Upper lobe of right lung (tissue), 1 donor: ENCODE results near the gene TP53INP2. TPM values are rescaled to one million over a fixed set of nuclear protein-coding genes. Genes with fewer than 3 reads are reported as not detected.
A peak's percentile ranks its signal among the peaks of the same experiment; 100 is the strongest.

Source experiments
- ATAC-seq: fragments of 200-7000 bp; cut with Tn5 transposase; one replicate; pipeline ENCODE4 v1.9.1; 2020; ENCODE audit warnings: mild to moderate bottlenecking, moderate library complexity
- DNase-seq: peaks from one replicate; pipeline ENCODE4 v3.0.0-alpha.2; 2020
- H3K27ac ChIP-seq: fragments of 200-600 bp; one replicate; pipeline ENCODE4 v1.8.0; 2022
- H3K27me3 ChIP-seq: fragments of 200-600 bp; one replicate; pipeline ENCODE4 v1.8.0; 2022; ENCODE audit warnings: mild to moderate bottlenecking
- H3K36me3 ChIP-seq: fragments of 200-600 bp; one replicate; pipeline ENCODE4 v1.8.0; 2022
- H3K4me1 ChIP-seq: fragments of 200-600 bp; one replicate; pipeline ENCODE4 v1.8.0; 2022
- H3K4me3 ChIP-seq: fragments of 200-600 bp; one replicate; pipeline ENCODE4 v1.8.0; 2022; ENCODE audit warnings: mild to moderate bottlenecking
- H3K9me3 ChIP-seq: fragments of 200-600 bp; one replicate; pipeline ENCODE4 v1.8.0; 2022
- intact Hi-C: fragments of 100-400 bp; cut with DNase I; formaldehyde crosslinking; loops from one replicate; pipeline ENCODE4 v1.11.0; 2022
- total RNA-seq: library from RNA; stranded (reverse); fragmentation: NEBNext Ultra II Directional; extraction: Animal tissue kit (Norgen Biotek cat#: 25700); gene quantifications from one replicate; pipeline ENCODE4 v1.2.1, GENCODE V29; 2021
- TF ChIP-seq, protein P1 (sequence below): fragments of 200-600 bp; IDR thresholded peaks from one replicate; pipeline ENCODE4 v1.8.0; 2022; ENCODE audit warnings: antibody characterized with exemption
- donor health status: DM: no; HTN: yes; CAD: no; lungs with severe emphysema.

TP53INP2 gene
- total RNA-seq, 1 donor from 2014 or later, result 17.7 TPM

DNA sequence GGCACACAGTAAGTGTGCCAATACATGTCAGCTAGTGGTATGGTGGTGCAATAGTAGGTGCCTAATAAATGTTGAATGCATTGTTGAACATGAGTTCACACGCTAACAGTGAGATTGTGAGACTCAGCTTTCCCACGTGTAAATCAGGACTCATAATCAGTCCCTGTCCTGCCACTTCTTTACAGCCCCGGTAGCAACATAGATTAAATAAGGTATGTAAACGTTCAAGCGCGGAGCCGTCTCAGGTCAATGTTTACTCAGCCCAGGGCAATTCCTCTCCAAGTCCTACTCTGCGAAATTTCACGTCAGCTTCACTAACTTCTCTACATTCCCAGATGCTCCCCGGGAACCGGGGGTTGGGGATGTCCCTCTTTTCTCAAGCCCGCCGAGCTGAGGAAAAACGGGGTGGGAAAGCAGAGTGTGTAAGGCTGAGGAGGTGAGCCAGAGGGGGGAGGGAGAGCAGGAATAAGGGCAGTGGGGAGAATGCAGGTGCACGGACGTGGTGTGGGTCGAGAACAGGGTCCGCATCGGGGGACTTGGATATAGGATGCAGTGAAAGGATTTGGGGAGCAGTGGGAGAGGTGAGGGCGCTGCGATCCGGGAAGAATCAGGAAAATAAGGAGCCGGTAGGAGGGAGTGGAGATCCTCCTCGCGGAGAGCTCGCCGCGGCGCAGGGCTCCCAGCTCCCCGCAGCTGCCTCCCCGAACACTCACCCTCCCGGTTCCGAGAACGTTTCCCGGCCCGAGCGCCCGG is 544 bp upstream of the TP53INP2 start:
- intact Hi-C loops, result no loop called here
- Histone ChIP-seq H3K4me3 (peak overlapping the region; percentile 72), H3K27me3 (no peaks in the 10 kb centered on the region), H3K4me1 (peaks cover 18% of the 10 kb centered on the region), H3K9me3 (no peaks in the 10 kb centered on the region), H3K36me3 (no peaks in the 10 kb centered on the region), H3K27ac (peak overlapping the region; percentile 98)
- ATAC-seq (peak; percentile 0), DNase-seq (no peak)
- TF ChIP-seq, protein P1, sequence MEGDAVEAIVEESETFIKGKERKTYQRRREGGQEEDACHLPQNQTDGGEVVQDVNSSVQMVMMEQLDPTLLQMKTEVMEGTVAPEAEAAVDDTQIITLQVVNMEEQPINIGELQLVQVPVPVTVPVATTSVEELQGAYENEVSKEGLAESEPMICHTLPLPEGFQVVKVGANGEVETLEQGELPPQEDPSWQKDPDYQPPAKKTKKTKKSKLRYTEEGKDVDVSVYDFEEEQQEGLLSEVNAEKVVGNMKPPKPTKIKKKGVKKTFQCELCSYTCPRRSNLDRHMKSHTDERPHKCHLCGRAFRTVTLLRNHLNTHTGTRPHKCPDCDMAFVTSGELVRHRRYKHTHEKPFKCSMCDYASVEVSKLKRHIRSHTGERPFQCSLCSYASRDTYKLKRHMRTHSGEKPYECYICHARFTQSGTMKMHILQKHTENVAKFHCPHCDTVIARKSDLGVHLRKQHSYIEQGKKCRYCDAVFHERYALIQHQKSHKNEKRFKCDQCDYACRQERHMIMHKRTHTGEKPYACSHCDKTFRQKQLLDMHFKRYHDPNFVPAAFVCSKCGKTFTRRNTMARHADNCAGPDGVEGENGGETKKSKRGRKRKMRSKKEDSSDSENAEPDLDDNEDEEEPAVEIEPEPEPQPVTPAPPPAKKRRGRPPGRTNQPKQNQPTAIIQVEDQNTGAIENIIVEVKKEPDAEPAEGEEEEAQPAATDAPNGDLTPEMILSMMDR, result no peak

DNA sequence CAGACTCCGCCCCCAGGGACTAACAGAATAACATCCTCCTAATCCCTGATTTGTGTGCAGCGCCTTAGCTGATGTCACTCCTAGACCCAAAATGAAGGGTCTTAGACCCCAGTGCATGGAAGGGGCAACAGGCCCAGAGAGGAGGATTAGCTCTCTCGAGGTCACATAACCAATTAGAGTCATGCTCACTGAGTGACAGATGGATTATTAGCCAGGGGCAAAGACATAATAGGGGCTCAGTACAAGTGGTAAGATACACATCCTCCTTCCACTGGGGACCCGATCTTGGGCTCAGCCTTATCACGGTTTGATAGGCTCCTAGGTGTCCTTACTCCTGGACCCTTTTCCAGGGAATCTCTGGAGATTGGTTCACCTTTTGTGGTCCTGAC is 858 bp downstream of the TP53INP2 start:
- intact Hi-C loops, result no loop called here
- DNase-seq (no peak), ATAC-seq (no peak)
- Histone ChIP-seq H3K4me3 (peak overlapping the region; percentile 72), H3K9me3 (no peaks in the 10 kb centered on the region), H3K27me3 (no peaks in the 10 kb centered on the region), H3K36me3 (no peaks in the 10 kb centered on the region), H3K27ac (peak overlapping the region; percentile 98), H3K4me1 (peaks cover 18% of the 10 kb centered on the region)
- TF ChIP-seq, protein P1, result no peak

DNA sequence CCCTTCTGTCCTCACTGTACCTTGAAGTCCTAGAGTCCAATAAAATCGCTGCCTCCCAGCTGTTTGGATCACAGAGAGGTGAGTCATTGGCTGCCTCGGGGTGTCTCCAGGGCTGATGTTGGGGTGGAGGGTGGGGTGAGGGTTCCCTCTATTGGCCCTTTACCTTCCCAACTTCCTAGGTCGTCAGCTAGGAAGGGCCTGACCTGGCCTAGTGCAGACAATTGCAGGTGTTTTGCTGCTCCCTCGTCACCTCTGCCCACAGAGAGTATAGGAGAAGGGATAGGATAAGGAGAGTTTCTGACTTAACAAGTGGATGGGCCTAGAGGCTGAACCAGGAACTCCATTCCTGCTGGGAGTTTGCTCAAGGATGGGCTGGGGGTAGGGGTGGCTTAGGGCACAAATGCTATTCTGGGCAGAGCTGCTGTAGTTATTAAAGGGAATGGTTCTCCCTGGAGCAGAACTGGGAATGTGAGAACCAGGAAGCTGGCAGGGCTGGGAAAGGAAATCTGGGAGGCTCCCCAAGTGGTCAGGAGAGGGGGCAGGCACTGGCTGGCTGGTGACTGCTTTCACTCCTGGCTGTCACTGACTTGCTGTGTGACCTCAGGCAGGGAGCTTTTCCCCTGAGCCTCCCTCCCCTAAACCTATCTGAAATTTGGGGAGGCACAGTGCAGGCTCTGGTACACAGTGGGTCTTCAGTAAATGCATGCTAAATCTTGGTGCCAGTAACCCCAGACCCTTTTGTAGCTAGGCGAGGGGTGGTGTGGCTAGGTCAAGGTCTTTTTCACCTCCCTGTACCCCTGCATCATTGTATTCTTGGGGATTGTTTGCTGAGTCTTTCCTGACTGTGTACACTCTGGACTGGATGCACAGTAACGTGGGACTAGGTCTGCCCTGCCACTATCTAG is 1.5 kb downstream of the TP53INP2 start:
- H3K27me3 ChIP-seq, result no peaks in the 10 kb centered on the region
- no peaks in the 10 kb centered on the region for H3K9me3 ChIP-seq
- DNase-seq (no peak), ATAC-seq (no peak)
- TF ChIP-seq, protein P1, result no peak
- H3K4me1 ChIP-seq, result peaks cover 24% of the 10 kb centered on the region
- H3K4me3 ChIP-seq, result peak overlapping the region; percentile 72
- peak overlapping the region; percentile 98 for H3K27ac ChIP-seq
- H3K36me3 ChIP-seq, result no peaks in the 10 kb centered on the region
- intact Hi-C loops, result no loop called here

DNA sequence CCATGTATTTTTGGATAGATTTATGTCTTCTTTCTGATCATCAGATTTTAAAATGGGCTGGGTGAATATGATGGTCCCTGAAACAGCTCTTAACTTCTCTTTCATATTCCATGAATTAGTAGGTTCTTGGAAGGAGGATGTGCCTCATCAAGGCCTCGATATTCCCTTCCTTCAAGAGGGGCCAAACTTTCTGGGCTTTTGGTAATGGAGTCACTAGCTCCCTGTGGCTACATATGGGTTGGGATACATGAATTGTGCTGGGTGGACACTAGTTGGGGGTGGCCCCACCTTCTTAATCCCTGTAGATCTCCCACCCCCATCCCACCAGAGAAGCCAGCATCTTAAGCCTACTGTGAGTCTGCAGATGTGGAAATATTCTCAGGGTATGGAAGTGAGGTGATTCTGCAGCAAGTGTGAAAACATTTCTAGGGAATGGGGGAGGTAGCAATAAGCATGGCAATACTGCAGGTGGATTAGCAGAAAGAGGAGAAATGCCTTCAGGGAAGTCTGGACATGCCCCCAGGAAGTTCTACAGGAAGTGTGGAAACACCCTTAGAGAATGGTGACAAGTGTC is 2.2 kb downstream of the TP53INP2 start:
- intact Hi-C loops, result no loop called here
- H3K27ac ChIP-seq, result no peak overlapping the region

More for the DNA sequence above, 2.2 kb downstream of the TP53INP2 start:
- TF ChIP-seq, protein P1, result no peak
- H3K4me1 ChIP-seq, result peaks cover 24% of the 10 kb centered on the region
- no peak for ATAC-seq
- H3K9me3 ChIP-seq, result no peaks in the 10 kb centered on the region
- no peaks in the 10 kb centered on the region for H3K27me3 ChIP-seq
- DNase-seq, result no peak
- no peaks in the 10 kb centered on the region for H3K36me3 ChIP-seq
- no peak overlapping the region for H3K4me3 ChIP-seq
